CD4-positive, alpha-beta T cell treated with Interleukin-12 subunit alpha and Interleukin-12 subunit beta, for 1 hour (primary cell): ENCODE results near the gene MBD3L2B.

Experiments used
- DNase-seq: peaks from one replicate; pipeline ENCODE4 v3.0.0-alpha.2; 2020

Gene MBD3L2B

DNA sequence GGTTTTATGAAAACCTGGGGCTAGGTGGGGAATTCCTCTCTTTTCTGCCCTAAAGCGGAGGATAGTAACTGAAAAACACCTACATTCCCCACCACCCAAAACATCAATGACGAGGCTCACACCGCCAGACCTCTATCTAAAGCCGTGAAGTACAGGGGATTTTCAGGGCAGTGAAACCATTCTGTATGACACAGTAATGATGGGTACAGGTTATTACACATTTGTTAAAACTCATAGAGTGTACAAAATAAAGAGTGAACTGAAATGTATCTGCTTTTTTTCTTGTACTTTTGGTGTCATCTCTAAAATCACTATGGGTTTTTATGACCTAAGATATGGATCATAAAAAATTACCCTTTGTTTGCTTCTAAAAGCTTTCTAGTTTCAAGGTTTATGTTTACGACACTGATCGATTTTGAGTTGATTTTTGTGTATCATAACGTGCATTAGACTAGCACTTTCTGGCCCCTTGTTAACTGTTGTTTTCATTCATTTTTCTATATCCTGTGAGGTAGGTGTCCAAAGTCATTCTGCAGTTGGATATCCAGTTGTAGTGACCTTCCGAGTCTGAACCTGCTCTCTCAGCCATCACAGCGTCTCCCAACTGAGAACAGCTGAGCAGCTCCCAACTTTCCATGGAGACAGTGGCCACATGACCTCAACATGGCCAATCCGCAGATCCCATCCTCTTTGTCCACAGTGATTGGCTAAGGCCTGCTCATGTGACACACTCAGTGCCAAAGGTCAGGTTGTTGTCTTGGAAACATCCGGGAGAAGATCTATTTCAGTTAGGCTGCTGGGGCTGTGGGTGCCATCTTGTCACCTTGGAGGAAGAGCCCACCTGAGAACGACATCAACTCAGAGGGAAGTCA lies 10.3 kb downstream of the MBD3L2B start:
- DNase-seq = no peak

DNA sequence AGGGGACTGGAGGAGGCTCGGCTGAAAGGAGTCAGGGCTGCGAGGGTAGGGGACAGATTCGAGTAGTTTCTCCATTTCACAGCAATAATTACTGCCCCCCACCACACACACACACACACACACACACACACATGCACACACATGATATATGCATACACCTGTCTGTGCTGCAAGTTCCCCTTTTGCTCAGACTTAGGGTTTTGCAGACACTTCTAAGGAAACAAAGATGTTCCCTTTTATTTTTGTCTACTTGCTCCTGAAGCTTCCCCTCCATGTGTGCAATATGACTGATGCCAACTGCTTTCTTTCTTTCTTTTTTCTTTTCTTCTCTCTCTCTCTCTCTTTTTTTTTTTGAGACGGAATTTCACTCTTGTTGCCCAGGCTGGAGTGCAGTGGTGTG lies 13.4 kb downstream of the MBD3L2B start:
- no peak for DNase-seq

DNA sequence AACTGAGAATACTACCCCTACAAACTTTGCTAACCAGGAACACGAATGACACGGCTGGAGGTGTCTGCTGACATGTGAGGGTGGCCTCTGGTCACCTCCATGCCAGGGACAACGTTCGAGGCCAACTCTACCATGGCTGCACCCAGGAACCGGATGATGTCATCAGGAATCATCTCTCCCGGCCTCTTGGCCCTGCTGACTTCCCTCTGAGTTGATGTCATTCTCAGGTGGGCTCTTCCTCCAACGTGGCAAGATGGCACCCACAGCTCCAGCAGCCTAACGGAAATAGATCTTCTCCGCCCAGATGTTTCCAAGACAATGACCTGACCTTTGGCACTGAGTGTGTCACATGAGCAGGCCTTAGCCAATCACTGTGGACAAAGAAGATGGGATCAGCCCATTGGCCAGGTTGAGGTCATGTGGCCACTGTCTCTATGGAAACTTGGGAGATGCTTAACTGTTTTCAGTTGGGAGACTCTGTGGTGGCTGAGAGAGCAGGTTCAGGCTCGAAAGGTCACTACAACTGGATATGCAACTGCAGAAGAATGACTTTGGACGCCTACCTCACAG lies 15.0 kb downstream of the MBD3L2B start:
- DNase-seq = no peak

DNA sequence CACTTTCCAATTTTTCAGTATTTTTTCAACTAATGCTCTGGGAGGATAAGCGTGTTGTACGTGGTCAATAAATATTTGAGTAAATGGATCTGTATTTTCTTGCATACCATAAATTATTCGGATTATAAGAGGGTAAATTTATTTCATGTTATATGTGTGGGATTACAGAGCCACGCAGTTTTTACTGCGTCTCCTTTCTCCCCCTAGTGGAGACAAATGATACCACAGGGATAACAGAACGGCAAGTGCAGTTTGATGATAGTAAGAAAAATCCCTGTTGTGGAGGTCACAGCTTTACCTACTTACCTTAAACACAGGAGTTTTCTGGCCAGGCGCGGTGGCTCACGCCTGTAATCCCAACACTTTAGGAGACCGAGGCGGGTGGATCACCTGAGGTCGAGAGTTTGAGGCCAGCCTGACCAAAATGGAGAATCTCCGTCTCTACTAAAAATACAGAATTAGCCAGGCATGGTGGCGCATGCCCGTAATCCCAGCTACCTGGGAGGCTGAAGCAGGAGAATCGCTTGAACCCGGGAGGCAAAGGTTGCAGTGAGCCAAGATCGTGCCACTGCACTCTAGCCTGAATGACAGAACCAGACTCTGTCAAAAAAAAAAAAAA lies 16.8 kb downstream of the MBD3L2B start:
- DNase-seq = no peak

DNA sequence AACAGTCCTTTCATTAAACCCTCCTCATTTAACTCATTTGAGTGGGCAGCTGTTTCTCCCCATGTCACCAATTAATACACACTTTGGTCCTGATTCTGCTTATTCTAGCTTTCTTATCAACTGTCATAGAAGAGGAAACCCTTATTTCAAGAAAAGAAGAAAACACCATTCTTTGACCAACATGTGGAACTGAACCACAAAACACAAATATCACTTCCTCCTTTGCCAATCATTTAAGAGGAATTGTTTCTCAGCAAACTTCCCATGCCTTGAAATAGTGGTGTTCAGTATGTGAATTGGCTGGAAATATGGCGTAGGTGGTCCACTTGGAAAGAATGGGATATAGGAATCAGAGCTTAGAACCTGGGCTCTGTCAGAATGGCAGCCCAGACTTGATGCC lies 20.4 kb downstream of the MBD3L2B start:
- DNase-seq = no peak

DNA sequence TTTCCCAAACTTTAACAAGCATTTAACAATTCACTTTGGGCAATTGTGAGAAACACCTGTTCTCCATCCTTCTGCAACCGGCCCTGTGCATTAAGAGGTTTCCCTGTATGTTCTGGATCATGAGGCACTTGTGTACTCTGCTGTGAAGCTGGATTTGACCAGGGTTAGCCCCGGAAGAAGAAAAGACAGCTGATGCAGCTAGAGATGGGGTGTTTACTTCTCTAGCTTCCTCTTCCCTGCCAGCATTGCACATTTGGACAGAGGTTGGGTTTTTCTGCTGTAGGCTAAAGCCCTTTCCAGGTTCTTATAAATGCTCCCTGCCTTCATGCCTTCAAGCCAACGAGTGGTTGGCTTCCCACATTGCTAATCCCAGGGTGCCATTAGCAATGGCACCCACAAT lies 20.9 kb downstream of the MBD3L2B start:
- no peak for DNase-seq

DNA sequence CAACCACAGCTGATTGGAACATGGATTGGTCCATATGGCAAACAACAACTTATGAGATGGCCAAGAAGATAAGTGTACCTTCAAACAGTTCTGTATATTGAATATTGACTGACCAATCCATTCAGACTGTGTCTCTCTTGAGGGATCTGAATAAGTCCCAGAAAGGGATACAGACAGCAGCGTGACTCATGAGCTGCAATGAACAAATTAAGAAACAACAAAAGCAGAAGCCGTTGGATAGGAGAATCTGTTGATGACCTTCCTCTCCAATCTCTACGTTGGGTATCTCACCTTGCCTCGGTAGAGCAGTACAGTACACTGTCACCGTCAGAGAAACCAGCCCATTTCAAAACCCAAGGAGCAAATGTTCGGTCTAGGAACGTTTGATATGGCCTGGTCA lies 21.3 kb downstream of the MBD3L2B start:
- no peak for DNase-seq

DNA sequence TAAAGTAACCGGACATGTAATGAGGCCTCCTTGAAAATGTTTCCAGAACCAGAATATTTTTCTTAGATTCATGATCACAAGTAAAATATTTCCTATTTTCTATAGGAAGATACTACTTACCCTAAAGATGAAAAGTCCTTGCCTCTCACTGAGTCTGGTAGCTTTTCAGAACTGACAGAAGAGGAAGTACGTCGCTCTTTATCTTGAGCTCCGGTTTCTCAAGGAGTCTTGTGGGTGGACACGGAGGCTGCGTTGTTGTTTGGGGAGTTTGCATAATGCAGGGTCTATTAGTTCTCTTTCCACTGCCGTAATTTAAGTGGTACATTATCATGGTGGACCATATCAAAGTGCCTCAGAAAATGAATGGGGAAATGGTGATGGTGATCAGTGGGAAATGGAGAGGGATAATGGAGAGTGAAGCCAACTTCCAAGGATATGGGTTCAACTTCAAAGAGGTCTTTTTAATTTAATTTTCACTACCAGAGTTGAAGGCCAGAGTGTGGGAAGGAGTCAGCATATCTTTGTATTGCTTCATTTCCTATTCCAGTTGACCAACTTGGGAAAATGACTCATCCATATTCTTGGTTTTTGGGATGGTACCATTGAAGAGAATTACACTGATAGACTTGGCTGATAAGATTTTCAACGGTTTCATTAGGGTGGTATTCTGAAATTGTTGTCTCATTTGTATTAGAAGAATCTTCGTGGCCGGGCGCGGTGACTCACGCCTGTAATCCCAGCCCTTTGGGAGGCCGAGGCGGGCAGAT lies 23.4 kb downstream of the MBD3L2B start:
- no peak for DNase-seq

DNA sequence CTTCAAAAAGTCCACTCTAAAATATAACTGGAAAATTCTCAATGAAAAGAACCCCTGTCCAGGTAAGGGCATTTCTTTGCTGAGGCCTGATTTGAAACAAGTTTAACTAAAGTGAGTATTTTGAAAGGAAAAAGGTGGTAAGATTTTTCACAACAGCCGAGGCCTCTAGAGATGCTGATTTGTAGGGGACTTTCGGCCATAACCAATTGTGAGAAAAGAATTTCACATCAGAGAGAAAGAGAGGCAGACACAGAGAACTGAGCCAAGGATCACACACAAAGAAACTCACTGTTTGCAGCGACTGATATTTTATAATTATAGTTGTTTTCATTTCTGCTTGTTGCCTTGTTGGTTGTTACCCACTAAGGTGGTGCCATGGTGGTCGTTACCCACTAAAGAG lies 24.4 kb downstream of the MBD3L2B start:
- DNase-seq = no peak

DNA sequence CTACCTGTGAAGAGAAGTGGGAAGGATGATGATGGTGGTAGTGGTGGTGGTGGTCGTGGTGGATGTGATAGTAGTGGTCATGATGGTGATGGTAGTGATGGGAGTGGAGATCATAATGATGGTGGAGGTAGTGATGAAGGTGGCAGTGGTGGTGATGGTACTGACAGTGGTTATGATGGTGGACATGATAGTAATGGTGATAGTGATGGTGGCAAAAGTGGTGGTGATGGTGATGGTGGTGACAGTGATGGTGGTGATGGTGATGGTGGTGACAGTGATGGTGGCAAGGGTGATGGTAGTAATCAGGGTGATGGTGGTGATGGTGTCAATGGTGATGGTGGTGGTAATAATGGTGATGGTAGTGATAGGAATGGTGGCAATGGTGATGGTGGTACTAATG lies 26.2 kb downstream of the MBD3L2B start:
- DNase-seq = no peak

DNA sequence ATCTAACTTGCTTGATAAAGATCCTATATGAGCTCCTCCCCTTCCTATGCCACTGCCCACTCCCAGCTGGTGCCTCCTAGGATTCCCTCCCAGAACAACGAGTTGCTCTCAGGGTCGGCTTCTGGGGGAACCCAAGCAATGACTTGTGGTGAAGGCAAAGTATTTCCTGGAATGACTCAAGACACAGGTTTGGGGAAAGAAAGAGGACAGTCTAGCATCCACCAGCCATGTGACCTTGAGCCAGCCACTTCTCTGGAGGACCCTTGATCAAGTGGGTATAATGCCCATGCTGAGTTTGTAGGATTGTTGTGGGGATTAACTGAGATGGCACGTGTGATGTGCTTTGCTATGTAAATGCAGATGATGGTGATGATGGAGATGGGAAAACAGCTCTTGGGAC lies 33.0 kb downstream of the MBD3L2B start:
- DNase-seq = no peak

DNA sequence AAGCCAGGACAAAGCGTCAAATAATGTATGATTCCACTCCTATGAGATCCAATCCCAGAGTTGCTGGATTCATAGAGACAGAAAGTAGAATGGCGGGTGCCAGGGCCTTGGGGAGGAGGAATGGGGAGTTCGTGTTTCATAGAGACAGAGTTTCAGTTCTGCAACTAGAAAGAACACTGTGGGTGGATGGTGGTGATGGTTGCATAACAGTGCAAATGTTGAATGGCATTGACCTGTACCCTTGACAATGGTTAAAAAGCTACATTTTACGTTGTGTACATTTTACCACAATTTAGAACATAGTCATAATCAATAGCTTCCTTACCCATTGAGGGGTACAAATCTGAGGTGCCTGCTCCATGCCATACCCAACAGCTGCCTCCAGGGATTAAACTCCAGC lies 33.4 kb downstream of the MBD3L2B start:
- no peak for DNase-seq

DNA sequence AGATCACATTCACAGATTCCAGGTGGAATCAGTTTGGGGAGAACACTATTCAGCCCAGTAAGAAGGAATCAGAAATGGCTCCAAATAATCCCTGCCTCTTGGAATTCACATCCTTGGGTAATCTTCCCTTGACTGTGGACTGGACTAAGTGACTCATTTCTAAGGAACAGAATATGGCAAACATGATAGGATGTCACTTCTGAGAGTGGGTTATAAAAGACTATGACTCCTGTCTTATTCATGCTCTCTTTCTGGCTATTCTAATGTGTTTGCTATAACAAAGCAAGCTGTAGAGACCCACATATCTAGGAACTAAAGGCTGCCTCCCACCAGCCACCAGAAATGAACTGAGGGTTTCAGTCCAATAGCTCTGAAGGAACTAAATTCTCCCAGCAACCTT lies 37.8 kb downstream of the MBD3L2B start:
- DNase-seq = no peak

DNA sequence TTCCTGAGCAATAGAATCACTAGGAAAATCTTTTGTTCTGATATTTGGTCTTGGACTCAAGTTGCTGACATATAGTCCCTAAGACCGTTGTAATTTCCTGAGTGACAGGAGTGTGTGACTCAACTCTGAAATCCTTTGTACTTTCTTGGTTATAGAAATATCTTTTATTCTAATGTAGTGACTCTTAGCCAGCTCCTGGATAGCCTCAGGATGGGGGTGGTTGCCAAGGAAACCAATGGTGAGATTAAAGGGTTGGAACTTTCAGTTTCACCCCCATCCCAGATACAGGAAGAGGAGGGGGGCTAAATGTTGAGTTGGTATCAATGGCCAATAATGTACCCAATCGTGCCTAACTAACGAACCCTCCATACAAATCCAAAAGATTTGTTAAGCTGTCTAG lies 41.8 kb downstream of the MBD3L2B start:
- no peak for DNase-seq

DNA sequence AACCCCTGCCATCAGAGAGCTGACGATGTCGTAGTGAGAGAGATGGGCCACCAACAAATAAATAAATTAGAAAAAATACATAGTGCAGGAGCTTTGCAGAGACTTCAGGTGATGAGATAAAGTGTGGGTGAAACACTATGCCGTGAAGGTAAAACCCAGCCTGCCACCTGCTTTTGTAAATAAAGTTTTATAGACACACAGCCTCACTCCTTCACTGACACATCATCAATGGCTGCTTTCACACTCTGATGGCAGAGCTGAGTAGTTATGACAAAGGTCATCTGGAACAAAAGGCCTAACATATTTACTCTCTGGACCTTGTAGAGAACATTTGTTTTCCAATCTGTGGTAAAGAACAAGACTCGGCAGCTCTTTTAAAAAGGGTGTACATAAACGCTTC lies 45.0 kb downstream of the MBD3L2B start:
- DNase-seq = no peak

DNA sequence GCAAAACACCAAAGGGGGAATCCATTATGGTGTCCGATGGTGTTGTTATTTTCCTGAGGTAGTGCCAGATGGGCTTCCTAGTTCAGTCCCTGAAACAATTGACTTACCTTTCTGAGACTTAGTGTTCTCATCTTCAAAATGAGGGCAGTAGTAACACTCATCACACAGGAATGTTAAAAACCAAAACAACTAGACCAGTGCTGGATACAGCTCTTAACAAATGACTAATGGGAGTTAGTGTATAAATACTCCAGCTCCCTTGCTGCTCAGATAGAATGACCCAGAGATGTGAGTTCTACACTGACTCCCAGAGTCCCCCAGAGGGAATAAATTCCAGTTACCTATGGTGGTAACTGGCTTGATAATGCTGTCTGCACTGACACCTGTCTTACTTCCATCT lies 49.9 kb downstream of the MBD3L2B start:
- DNase-seq = no peak

DNA sequence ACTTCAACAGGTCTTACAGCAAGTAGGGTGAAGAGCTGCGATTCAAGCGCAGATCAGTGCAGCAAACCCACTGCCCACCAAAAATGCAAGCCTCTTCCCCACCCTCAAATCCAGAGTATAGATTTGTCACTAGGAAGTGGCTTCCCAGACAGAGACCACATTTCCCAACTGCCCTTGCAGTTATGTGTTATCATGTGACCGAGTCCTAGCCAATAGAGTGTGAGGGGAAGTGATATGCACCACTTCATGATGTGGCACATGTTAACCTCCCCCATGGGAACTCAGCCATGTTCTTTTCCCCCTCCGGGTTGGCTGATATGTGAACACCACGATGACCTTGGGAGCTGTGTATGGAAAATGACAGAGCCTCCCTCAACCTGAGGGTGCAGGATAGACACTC lies 50.8 kb downstream of the MBD3L2B start:
- DNase-seq = peak; percentile 12

DNA sequence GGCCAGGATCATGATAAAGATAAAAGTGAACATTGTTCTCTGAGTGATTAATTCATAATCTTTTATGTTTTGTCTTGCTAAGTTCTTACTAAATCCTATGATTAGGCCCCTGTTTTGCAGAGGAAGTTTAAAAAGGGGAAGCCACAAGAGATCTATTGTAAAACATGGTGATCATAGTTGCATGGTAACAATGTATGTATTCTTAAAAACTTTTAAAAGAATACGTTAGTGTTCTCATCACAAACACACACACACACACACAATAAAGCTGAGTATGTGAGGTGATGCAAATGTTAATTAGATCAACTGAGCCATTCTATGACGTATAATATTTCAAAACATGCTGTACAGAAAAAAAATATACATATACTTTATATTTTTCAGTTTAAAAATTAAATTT lies 51.2 kb downstream of the MBD3L2B start:
- DNase-seq = no peak

DNA sequence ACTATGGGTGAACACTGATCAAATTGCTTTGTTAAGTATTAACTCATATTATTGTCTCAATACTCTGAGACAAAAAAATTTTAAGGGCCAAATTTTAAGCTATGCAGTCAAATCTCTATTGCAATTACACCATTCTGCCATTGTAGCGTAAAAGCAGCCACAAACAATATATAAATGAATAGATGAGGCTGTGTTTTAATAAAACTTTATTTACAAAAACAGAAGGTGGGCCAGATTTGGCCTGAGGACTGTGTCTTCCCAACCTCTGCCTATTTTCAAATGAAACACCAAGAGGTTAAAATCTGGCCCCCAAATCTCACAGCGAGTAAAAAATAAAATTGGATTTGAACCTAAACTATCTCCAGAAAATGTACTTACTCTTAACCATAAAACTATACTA lies 51.7 kb downstream of the MBD3L2B start:
- DNase-seq = no peak
